ENCODE results near the gene XRRA1. TPM values are rescaled to one million over a fixed set of nuclear protein-coding genes. Genes with fewer than 3 reads are reported as not detected.

XRRA1 gene
- total RNA-seq, 1 experiment from 2014 or later, result 17.3 TPM

DNA sequence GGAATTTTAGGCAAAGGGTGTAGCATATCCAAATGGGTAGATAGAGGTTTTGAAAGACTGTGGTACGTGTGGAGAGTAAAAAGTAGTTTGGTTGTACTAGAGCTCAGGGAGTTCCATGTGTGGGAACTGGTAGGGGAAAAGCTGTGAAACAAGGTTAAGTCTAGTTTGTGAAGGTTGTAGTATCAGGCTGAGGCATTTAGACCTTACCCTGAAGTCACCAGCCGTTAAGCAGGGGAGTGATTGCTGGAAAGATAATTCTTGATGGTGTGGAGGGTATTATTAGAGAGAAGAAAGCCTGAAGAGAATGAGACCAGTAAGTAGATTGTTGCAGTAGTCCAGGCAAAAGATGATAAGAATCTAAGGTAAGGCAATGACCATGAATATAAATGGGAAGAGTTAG, 132.2 kb downstream of the XRRA1 start (continued):
- TF ChIP-seq REST (IDR thresholded peaks at IDR 0.05; ENCODE audit: low read depth) (no peak), EGR1 (IDR thresholded peaks at IDR 0.05; ENCODE audit: low read depth) (no peak), POLR2AphosphoS5 (IDR thresholded peaks at IDR 0.05; ENCODE audit: low read depth, low read length) (no peak), TCF7L2 (IDR thresholded peaks at IDR 0.05; ENCODE audit: borderline replicate concordance, extremely low read depth, insufficient read depth, insufficient read length) (no peak), ZNF274 (IDR thresholded peaks at IDR 0.05; ENCODE audit: low read depth, low read length) (no peak), FOSL1 (IDR thresholded peaks at IDR 0.05; ENCODE audit: low read depth) (no peak), ELF1 (IDR thresholded peaks at IDR 0.05; ENCODE audit: borderline replicate concordance, low read depth) (no peak), POLR2A (IDR thresholded peaks at IDR 0.05; ENCODE audit: borderline replicate concordance, extremely low read depth, insufficient read depth, insufficient read length) (no peak)
- TF ChIP-seq, protein P1, sequence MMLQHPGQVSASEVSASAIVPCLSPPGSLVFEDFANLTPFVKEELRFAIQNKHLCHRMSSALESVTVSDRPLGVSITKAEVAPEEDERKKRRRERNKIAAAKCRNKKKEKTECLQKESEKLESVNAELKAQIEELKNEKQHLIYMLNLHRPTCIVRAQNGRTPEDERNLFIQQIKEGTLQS (IDR thresholded peaks at IDR 0.05), result no peak

DNA sequence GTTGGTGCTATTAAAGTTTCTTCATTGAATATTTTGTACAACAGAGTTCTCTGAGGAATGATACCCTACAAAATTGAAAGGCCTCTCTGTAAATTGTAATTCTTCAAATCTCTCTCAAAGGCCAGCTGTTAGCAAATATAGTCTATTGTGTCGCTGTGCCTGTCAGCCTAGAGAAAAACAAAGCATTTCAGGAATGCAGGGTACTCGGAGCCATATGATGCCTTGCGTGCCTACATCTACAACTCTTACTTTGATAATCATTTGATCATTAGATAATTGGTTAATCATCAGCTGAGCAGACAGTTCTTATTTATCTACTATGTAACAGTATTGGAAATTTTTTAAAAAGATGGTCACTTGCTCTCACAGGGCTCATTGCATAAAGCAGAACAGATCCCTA, 132.9 kb downstream of the XRRA1 start:
- Histone ChIP-seq H3K4me3 (replicated peaks in 1 of 2; ENCODE audit: low read depth in 1 of 2, low read length in 2 of 2) (no peak overlapping the region), H4K20me1 (ENCODE audit: insufficient read depth) (no peaks in the 10 kb centered on the region), H3K9ac (ENCODE audit: low read length) (no peak overlapping the region), H3K27me3 (ENCODE audit: insufficient read depth, low read length) (no peaks in the 10 kb centered on the region), H3K27ac (ENCODE audit: low read depth, low read length) (no peak overlapping the region), H3K9me2 (ENCODE audit: insufficient read depth) (no peaks in the 10 kb centered on the region), H3K4me1 (ENCODE audit: control insufficient read depth in 1 of 2, insufficient read depth in 2 of 2, low read length in 2 of 2) (peaks cover 0 to 7% of the 10 kb centered on the region in 2 experiments; a peak in 1 of 4 replicates), H3K4me2 (ENCODE audit: low read length) (no peak overlapping the region), H3K79me2 (ENCODE audit: insufficient read depth, low read length) (no peaks in the 10 kb centered on the region; the same call in 1 of the 2 replicates), H3K36me3 (ENCODE audit: control insufficient read depth in 1 of 2, insufficient read depth in 2 of 2, low read length in 2 of 2) (no peaks in the 10 kb centered on the region), H2AFZ (ENCODE audit: low read depth, low read length, poor library complexity, severe bottlenecking) (no peak overlapping the region), H3K9me3 (ENCODE audit: control insufficient read depth in 1 of 2, insufficient read depth in 1 of 2, low read depth in 1 of 2, low read length in 2 of 2) (no peaks in the 10 kb centered on the region)
- ChIA-PET CTCF (no interaction called here), POLR2A (no interaction called here), RAD21 (ENCODE audit: low non-redundant PET in 1 of 2, low total read pairs in 2 of 2, uncharacterized antibody in 2 of 2, unreplicated experiment in 2 of 2) (no interaction called here)
- no peak for ATAC-seq
- no TSS peak for BruUV-seq (replicated peaks)
- no peak for DNase-seq (ENCODE audit: low read depth, low spot score)
- no peak for TF ChIP-seq RAD21 (IDR thresholded peaks at IDR 0.05; ENCODE audit: low read depth)
- TF ChIP-seq SIN3A (IDR thresholded peaks at IDR 0.05; ENCODE audit: low read depth), result no peak
- no peak for TF ChIP-seq POLR2A (IDR thresholded peaks at IDR 0.05; ENCODE audit: borderline replicate concordance, extremely low read depth, insufficient read depth, insufficient read length)
- TF ChIP-seq ZBTB33 (IDR thresholded peaks at IDR 0.05; ENCODE audit: extremely low read depth, insufficient replicate concordance, low read length), result no peak
- no peak for TF ChIP-seq ELF1 (IDR thresholded peaks at IDR 0.05; ENCODE audit: borderline replicate concordance, low read depth)
- TF ChIP-seq, protein P2, sequence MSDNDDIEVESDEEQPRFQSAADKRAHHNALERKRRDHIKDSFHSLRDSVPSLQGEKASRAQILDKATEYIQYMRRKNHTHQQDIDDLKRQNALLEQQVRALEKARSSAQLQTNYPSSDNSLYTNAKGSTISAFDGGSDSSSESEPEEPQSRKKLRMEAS (IDR thresholded peaks at IDR 0.05), result no peak
- TF ChIP-seq CTCF (IDR thresholded peaks at IDR 0.05 in 2 of 3, conservative IDR thresholded peaks at IDR 0.05 in 1 of 3; ENCODE audit: borderline replicate concordance in 1 of 3, insufficient read depth in 1 of 3, low read depth in 2 of 3, low read length in 2 of 3), result no peak
- no peak for TF ChIP-seq ZNF274 (IDR thresholded peaks at IDR 0.05; ENCODE audit: low read depth, low read length)
- TF ChIP-seq EZH2phosphoT487 (IDR thresholded peaks at IDR 0.05; ENCODE audit: borderline replicate concordance), result no peak
- no peak for TF ChIP-seq CBX3 (IDR thresholded peaks at IDR 0.05; ENCODE audit: low read depth)
- TF ChIP-seq FOSL1 (IDR thresholded peaks at IDR 0.05; ENCODE audit: low read depth), result no peak
- TF ChIP-seq EZH2 (IDR thresholded peaks at IDR 0.05), result no peak
- intact Hi-C loops (cut with micrococcal nuclease), result no loop called here
